ENCODE measurements around the gene TMEM201. TPM values are rescaled to one million over a fixed set of nuclear protein-coding genes. Genes with fewer than 3 reads are reported as not detected.
A peak's percentile ranks its signal among the peaks of the same experiment; 100 is the strongest.

Gene TMEM201
- total and polyA plus RNA-seq, 2 of the 13 experiments (the other 11 are each of a cell fraction or from before 2014, with no cell fraction given): 1.5 to 8.2 TPM

GRCh38 chr1:9549955-9550546 is 38.7 kb upstream of the TMEM201 start (continued):
- peak; percentile 81 for TF ChIP-seq KDM6A (CRISPR knock-in tag; IDR thresholded peaks at IDR 0.05; ENCODE audit: low read depth)
- TF ChIP-seq HNF1B (CRISPR knock-in tag; IDR thresholded peaks at IDR 0.05): peak; percentile 72; the same call in 1 of the 2 replicates
- TF ChIP-seq, protein P1, sequence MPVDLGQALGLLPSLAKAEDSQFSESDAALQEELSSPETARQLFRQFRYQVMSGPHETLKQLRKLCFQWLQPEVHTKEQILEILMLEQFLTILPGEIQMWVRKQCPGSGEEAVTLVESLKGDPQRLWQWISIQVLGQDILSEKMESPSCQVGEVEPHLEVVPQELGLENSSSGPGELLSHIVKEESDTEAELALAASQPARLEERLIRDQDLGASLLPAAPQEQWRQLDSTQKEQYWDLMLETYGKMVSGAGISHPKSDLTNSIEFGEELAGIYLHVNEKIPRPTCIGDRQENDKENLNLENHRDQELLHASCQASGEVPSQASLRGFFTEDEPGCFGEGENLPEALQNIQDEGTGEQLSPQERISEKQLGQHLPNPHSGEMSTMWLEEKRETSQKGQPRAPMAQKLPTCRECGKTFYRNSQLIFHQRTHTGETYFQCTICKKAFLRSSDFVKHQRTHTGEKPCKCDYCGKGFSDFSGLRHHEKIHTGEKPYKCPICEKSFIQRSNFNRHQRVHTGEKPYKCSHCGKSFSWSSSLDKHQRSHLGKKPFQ (CRISPR knock-in tag; IDR thresholded peaks at IDR 0.05; ENCODE audit: insufficient replicate concordance): peak; percentile 55
- TF ChIP-seq KIAA2018 (CRISPR knock-in tag; IDR thresholded peaks at IDR 0.05; ENCODE audit: borderline replicate concordance): no peak
- no peak for TF ChIP-seq ZNF768 (CRISPR knock-in tag; IDR thresholded peaks at IDR 0.05)
